Activated CD4-positive, alpha-beta T cell treated with anti-CD3 and anti-CD28 coated beads, Interleukin-2, amount 50 U/mL, for 1 hour (primary cell): ENCODE data around the gene HPX.

Experiments
- DNase-seq: peaks from one replicate; pipeline ENCODE4 v3.0.0-alpha.2; 2020

HPX gene

GRCh38 chr11:6440906-6441358 lies at the start of gene HPX:
Gene HPX, minus strand, starts transcription at chr11:6440987. Its CDS starts 24 bp downstream, at chr11:6440963.
- DNase-seq: no peak

GRCh38 chr11:6489306-6489705 lies 48.5 kb upstream of the HPX start:
- DNase-seq: no peak

GRCh38 chr11:6488821-6489220 lies 48.0 kb upstream of the HPX start:
- DNase-seq: no peak

GRCh38 chr11:6488342-6488741 lies 47.6 kb upstream of the HPX start:
- no peak for DNase-seq

GRCh38 chr11:6486938-6487337 lies 46.2 kb upstream of the HPX start:
- DNase-seq: no peak

GRCh38 chr11:6486256-6486655 lies 45.5 kb upstream of the HPX start:
- no peak for DNase-seq

GRCh38 chr11:6485661-6486060 lies 44.9 kb upstream of the HPX start:
- no peak for DNase-seq

GRCh38 chr11:6483015-6483414 lies 42.2 kb upstream of the HPX start:
- no peak for DNase-seq

- no peak for DNase-seq
Observed at GRCh38 chr11:6482441-6482840, 41.7 kb upstream of the HPX start.

- no peak for DNase-seq
Observed at GRCh38 chr11:6481924-6482275, 41.1 kb upstream of the HPX start.

GRCh38 chr11:6481012-6481923 lies 40.5 kb upstream of the HPX start, which contains the start of the genes ARFIP2 and TIMM10B:
Gene ARFIP2, minus strand, starts transcription at chr11:6481331. Its CDS starts 910 bp downstream, at chr11:6480421.
Gene TIMM10B, plus strand, starts transcription at chr11:6481501. Its CDS starts 16 bp downstream, at chr11:6481517.
- DNase-seq: peak; percentile 96

GRCh38 chr11:6480299-6480914 lies 39.6 kb upstream of the HPX start:
- no peak for DNase-seq

GRCh38 chr11:6476571-6476970 lies 35.8 kb upstream of the HPX start:
- no peak for DNase-seq

GRCh38 chr11:6475936-6476335 lies 35.1 kb upstream of the HPX start:
- no peak for DNase-seq

- DNase-seq: no peak
Observed at GRCh38 chr11:6474806-6475500, 34.2 kb upstream of the HPX start.

GRCh38 chr11:6474413-6474792 lies 33.6 kb upstream of the HPX start:
- no peak for DNase-seq

GRCh38 chr11:6473451-6474412 lies 32.9 kb upstream of the HPX start, which contains the start of gene TRIM3:
Gene TRIM3, minus strand, starts transcription at chr11:6473941. Its CDS starts 8,246 bp downstream, at chr11:6465695.
- peak; percentile 69 for DNase-seq

- DNase-seq: no peak
Observed at GRCh38 chr11:6472934-6473333, 32.1 kb upstream of the HPX start.

- no peak for DNase-seq
Observed at GRCh38 chr11:6469599-6469998, 28.8 kb upstream of the HPX start.

- no peak for DNase-seq
Observed at GRCh38 chr11:6468712-6469495, 28.1 kb upstream of the HPX start.

- DNase-seq: no peak
Observed at GRCh38 chr11:6459099-6459450, 18.3 kb upstream of the HPX start.
